Measurements from ENCODE around the gene PACS2. TPM values are rescaled to one million over a fixed set of nuclear protein-coding genes. Genes with fewer than 3 reads are reported as not detected.

Gene PACS2
- total and polyA plus RNA-seq, 2 of the 8 experiments (the other 6 are each of a cell fraction or from before 2014, with no cell fraction given): 38.0 to 62.8 TPM

DNA sequence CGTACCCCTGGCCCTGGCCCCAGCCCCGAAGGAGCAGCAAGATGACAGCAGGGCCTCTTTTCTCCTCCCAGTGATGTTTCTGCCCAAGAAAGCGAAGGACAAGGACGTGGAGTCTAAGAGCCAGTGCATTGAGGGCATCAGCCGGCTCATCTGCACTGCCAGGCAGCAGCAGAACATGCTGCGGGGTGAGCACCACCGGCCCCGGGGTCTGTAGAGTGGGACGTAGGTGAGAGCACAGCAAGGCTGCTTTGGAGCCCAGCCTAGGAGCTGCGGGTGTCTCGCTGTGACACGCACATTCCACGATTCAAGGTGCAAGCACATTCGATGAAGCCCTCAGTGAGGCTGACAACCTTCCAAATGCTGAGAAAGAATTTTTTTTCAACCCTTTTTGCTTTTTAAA lies 78.6 kb downstream of the PACS2 start:
- FAIRE-seq (no peak), DNase-seq (ENCODE audit: low read depth in 1 of 2, low spot score in 2 of 2) (no peak)
- Histone ChIP-seq H3K4me2 (ENCODE audit: insufficient read depth in 1 of 2, low read depth in 2 of 2, low read length in 2 of 2) (no peak overlapping the region), H4K8ac (ENCODE audit: extremely low read depth, insufficient read depth, low read length) (no peak overlapping the region), H2BK120ac (replicated peaks; ENCODE audit: low read depth, low read length) (no peak overlapping the region), H3K27me3 (replicated peaks in 1 of 4; ENCODE audit: control insufficient read depth in 3 of 4, extremely low read depth in 1 of 4, insufficient read depth in 3 of 4, low read length in 3 of 4) (peaks cover 0 to 9% (median 6%) of the 10 kb centered on the region in 4 experiments; a peak in 2 of 7 replicates), H2AK5ac (ENCODE audit: low read depth, low read length) (no peak overlapping the region), H3K4ac (replicated peaks; ENCODE audit: insufficient read length, low read depth, low read length) (no peak overlapping the region), H3K9me3 (ENCODE audit: insufficient read depth in 2 of 2, low read depth in 1 of 2, low read length in 1 of 2) (peaks cover 0 to 7% of the 10 kb centered on the region in 2 experiments; a peak in 2 of 4 replicates), H2BK20ac (ENCODE audit: low read length) (no peak overlapping the region), H3K23ac (ENCODE audit: insufficient read length) (no peak overlapping the region), H3K56ac (replicated peaks; ENCODE audit: insufficient read length, low read depth, low read length) (no peak overlapping the region), H3K79me1 (ENCODE audit: low read depth, low read length) (no peaks in the 10 kb centered on the region; the same call in 1 of the 2 replicates), H2BK12ac (ENCODE audit: low read depth, low read length) (no peak overlapping the region), H3K4me1 (replicated peaks in 1 of 4; ENCODE audit: control insufficient read depth in 3 of 4, insufficient read depth in 4 of 4, low read length in 3 of 4) (peaks cover 0 to 4% (median under 1%) of the 10 kb centered on the region in 4 experiments; a peak in 4 of 7 replicates), H3K14ac (ENCODE audit: insufficient read length) (no peak overlapping the region), H2BK15ac (ENCODE audit: low read length) (no peak overlapping the region), H4K91ac (replicated peaks; ENCODE audit: insufficient read length, low read length) (no peak overlapping the region), H3K79me2 (ENCODE audit: control insufficient read depth in 1 of 2, insufficient read depth in 2 of 2, low read length in 2 of 2) (no peaks in the 10 kb centered on the region), H3K36me3 (ENCODE audit: control insufficient read depth in 2 of 4, insufficient read depth in 4 of 4, low read length in 3 of 4) (peaks cover 0 to 2% (median 0%) of the 10 kb centered on the region in 4 experiments; a peak in 2 of 8 replicates), H2AFZ (ENCODE audit: low read length) (no peak overlapping the region), H4K5ac (ENCODE audit: insufficient read length, low read depth, low read length) (no peak overlapping the region), H2BK5ac (ENCODE audit: low read depth, low read length) (no peak overlapping the region), H3K23me2 (ENCODE audit: low read depth, low read length) (no peaks in the 10 kb centered on the region; the same call in 1 of the 2 replicates), H3K9ac (replicated peaks in 1 of 4; ENCODE audit: extremely low read depth in 1 of 4, low read depth in 3 of 4, low read length in 3 of 4) (no peak overlapping the region), H3K18ac (ENCODE audit: extremely low read depth, low read length) (no peak overlapping the region), H3K27ac (ENCODE audit: low read depth, low read length) (no peak overlapping the region), H4K20me1 (replicated peaks in 1 of 2; ENCODE audit: control insufficient read depth in 1 of 2, insufficient read depth in 2 of 2, low read length in 2 of 2) (no peaks in the 10 kb centered on the region), H3K4me3 (ENCODE audit: extremely low read depth in 1 of 4, insufficient read depth in 2 of 4, low read depth in 3 of 4, low read length in 4 of 4) (no peak overlapping the region)
- CTCF ChIA-PET (ENCODE audit: partially characterized antibody): no interaction called here
- POLR2A ChIA-PET (ENCODE audit: partially characterized antibody): no interaction called here
- WGBS, 2 experiments (ENCODE audit: extremely low coverage in 1 of 2, insufficient coverage in 1 of 2, insufficient read length in 1 of 2, insufficient replicate concordance in 2 of 2, low coverage in 1 of 2, low lambda C conversion rate in 2 of 2, missing lambda C conversion rate in 1 of 2): 82% methylated on average over 9 of the region's 14 CpGs; no CpG with 5 or more reads in 1 of the 2 experiments
- TF ChIP-seq YY1 (IDR thresholded peaks at IDR 0.05; ENCODE audit: low read depth, low read length) (no peak), ATF2 (IDR thresholded peaks at IDR 0.05; ENCODE audit: low read length) (no peak), EP300 (IDR thresholded peaks at IDR 0.05; ENCODE audit: borderline replicate concordance in 1 of 2, low read depth in 2 of 2, low read length in 2 of 2) (no peak), RFX5 (IDR thresholded peaks at IDR 0.05; ENCODE audit: borderline replicate concordance, low read depth, low read length) (no peak), CHD1 (IDR thresholded peaks at IDR 0.05; ENCODE audit: low read depth, low read length) (no peak), BACH1 (IDR thresholded peaks at IDR 0.05; ENCODE audit: low read length) (no peak), GTF2F1 (IDR thresholded peaks at IDR 0.05; ENCODE audit: borderline replicate concordance, low read depth, low read length) (no peak), SUZ12 (IDR thresholded peaks at IDR 0.05; ENCODE audit: low read length) (no peak), SP4 (IDR thresholded peaks at IDR 0.05; ENCODE audit: low read length) (no peak)
- TF ChIP-seq, protein P1, sequence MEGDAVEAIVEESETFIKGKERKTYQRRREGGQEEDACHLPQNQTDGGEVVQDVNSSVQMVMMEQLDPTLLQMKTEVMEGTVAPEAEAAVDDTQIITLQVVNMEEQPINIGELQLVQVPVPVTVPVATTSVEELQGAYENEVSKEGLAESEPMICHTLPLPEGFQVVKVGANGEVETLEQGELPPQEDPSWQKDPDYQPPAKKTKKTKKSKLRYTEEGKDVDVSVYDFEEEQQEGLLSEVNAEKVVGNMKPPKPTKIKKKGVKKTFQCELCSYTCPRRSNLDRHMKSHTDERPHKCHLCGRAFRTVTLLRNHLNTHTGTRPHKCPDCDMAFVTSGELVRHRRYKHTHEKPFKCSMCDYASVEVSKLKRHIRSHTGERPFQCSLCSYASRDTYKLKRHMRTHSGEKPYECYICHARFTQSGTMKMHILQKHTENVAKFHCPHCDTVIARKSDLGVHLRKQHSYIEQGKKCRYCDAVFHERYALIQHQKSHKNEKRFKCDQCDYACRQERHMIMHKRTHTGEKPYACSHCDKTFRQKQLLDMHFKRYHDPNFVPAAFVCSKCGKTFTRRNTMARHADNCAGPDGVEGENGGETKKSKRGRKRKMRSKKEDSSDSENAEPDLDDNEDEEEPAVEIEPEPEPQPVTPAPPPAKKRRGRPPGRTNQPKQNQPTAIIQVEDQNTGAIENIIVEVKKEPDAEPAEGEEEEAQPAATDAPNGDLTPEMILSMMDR (IDR thresholded peaks at IDR 0.05; ENCODE audit: control extremely low read depth in 1 of 3, insufficient read depth in 1 of 3, low read depth in 1 of 3, low read length in 3 of 3): no peak

Data from H1 (cell line).